HG03045 (cell line): ENCODE results near the gene OR2A42.
"Not testable (repeated sequence)": the region's sequence is repeated elsewhere in the genome, so short reads cannot be mapped to it uniquely, and the experiment has no call there.

ENCODE experiments used
- ATAC-seq: cut with Tn5 transposase; IDR thresholded peaks from one replicate; pipeline ENCODE4 v1.9.1; 2021; ENCODE audit warnings: mild to moderate bottlenecking, moderate library complexity; ENCODE audit not compliant: unreplicated experiment

OR2A42 gene

GRCh38 chr7:144223675-144224074, 15.7 kb downstream of the OR2A42 start:
- ATAC-seq: not testable (repeated sequence)

GRCh38 chr7:144220531-144220930, 18.9 kb downstream of the OR2A42 start:
- not testable (repeated sequence) for ATAC-seq

DNA sequence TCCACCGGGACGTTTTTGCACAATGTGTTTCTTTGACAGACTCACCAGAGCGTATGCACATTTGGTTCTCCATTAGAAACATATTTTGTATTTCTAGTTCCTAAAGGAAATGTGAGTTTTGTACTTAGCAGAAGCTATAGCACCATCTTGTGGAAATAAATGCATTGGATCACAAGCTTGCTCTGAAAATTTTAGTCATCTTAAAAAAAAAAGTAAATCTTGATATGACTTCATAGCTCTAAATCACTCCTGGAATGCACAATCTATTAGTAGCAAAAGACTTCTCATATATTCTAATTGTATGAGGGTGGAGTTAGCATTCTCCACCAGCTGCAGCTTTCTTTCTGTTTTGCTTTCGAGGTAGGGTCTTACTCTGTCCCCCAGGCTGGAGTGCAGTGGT, 20.3 kb downstream of the OR2A42 start:
- ATAC-seq: not testable (repeated sequence)

GRCh38 chr7:144218581-144218980, 20.8 kb downstream of the OR2A42 start:
- not testable (repeated sequence) for ATAC-seq

- ATAC-seq: not testable (repeated sequence)
Measured at GRCh38 chr7:144217200-144217599, 22.2 kb downstream of the OR2A42 start.

GRCh38 chr7:144205306-144205705, 34.1 kb downstream of the OR2A42 start:
- not testable (repeated sequence) for ATAC-seq

- ATAC-seq: not testable (repeated sequence)
Measured at GRCh38 chr7:144203086-144203485, 36.3 kb downstream of the OR2A42 start.

- ATAC-seq: not testable (repeated sequence)
Measured at GRCh38 chr7:144201978-144202377, 37.4 kb downstream of the OR2A42 start.

DNA sequence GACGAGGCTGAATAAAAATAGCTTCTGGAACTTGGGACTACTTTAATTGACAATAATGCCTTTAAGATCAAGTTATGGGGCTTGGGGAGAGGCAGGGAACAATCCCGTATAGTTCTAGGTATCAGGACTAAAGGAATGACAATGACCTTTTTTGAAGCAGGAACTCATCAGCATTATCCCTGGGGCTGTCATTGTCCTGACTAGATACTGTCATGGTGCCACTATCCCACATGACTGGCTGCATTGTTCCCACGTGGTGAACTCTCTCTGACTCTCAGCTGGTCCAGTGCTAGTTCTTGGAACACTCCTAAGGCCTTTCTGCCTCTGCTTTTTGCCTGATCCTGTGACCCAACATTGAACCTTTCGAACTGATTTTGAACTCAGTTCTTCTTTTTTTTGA, 40.5 kb downstream of the OR2A42 start:
- ATAC-seq: not testable (repeated sequence)

- ATAC-seq: peak; percentile 70
Measured at GRCh38 chr7:144195212-144195872, 44.1 kb downstream of the OR2A42 start, which contains the start of gene ARHGEF35. TSS of gene ARHGEF35 (minus strand) at chr7:144195833. CDS start at chr7:144188383, 7,450 bp downstream.

DNA sequence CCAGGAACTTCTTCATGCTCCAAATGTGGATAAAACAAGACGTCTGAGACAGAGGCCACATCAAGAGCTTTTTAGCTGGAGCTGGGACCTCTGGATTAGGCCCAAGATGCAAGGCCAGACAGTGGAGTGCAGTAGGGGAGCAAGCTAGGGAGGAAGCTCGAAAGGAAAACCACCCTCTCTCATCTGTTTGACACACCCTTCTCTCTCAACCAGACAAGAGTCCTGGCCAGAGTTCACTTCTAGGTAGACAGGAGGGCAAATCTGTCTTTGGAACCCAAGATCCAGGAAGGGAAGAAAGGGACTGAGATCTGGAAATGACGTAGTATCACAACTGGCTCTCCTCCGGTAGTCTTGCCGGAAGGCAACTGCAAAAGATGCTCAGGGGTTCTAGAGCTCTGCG, 45.0 kb downstream of the OR2A42 start:
- not testable (repeated sequence) for ATAC-seq

DNA sequence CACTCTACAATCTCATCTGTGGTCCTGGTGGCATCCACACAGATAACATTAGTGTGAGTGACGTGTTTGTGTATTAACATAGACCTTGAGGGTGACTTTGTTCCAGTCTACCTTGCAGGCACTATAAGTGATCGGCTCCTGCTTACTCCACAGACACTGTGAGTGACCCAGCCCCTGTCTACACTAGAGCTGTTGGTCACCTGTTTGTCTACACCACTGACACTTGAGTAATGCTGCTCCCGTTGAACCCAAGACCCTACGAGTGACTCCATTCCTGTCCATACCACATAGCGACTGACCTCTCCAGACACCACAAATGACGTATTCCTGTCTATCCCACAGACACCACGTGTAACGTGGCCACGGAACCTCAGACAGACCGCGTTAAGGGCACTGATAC, 45.6 kb downstream of the OR2A42 start:
- ATAC-seq: not testable (repeated sequence)

- ATAC-seq: not testable (repeated sequence)
Measured at GRCh38 chr7:144188578-144189171, 50.7 kb downstream of the OR2A42 start.

GRCh38 chr7:144187848-144188247, 51.6 kb downstream of the OR2A42 start:
- not testable (repeated sequence) for ATAC-seq

GRCh38 chr7:144183166-144183565, 56.2 kb downstream of the OR2A42 start, which contains the start of gene CTAGE4:
TSS of gene CTAGE4 (plus strand) at chr7:144183466. CDS start at chr7:144183504, 38 bp downstream.
- ATAC-seq: not testable (repeated sequence)

- peak; percentile 17 for ATAC-seq
Measured at GRCh38 chr7:144179165-144179479, 60.3 kb downstream of the OR2A42 start.

- peak; percentile 97 for ATAC-seq
Measured at GRCh38 chr7:144178380-144179164, 60.8 kb downstream of the OR2A42 start.
